OCI-LY3 (cell line): ENCODE data around the gene LTBP1.
A peak's percentile ranks its signal among the peaks of the same experiment; 100 is the strongest.

Source experiments
- H2AFZ ChIP-seq: fragments of 200-600, 300-600 bp; shearing (Covaris generic); 2 replicates; pipeline ENCODE4 v1.6.0; 2014; ENCODE audit warnings: antibody characterized with exemption, low read depth, low read length
- H3K27ac ChIP-seq: fragments of 200-600, 300-600 bp; sonication (generic); 2 replicates; pipeline ENCODE4 v1.5.1; 2014; ENCODE audit warnings: mild to moderate bottlenecking, low read length, moderate library complexity, mixed read lengths
- H3K27me3 ChIP-seq: fragments of 200-600, 300-600 bp; sonication (generic); 2 replicates; pipeline ENCODE4 v1.6.1; 2014; ENCODE audit warnings: low read depth, low read length, mixed read lengths
- H3K36me3 ChIP-seq: fragments of 200-600, 300-600 bp; sonication (generic); replicated peaks from 2 replicates; pipeline ENCODE3; 2014; ENCODE audit warnings: low read depth, low read length, mixed read lengths
- H3K4me1 ChIP-seq: fragments of 300-600, 200-600 bp; sonication (generic); 2 replicates; pipeline ENCODE4 v1.6.1; 2014; ENCODE audit warnings: low read length, mixed read lengths
- H3K4me2 ChIP-seq: fragments of 200-600, 300-600 bp; sonication (generic); 2 replicates; pipeline ENCODE4 v1.6.1; 2014; ENCODE audit warnings: low read length, mixed read lengths
- H3K4me3 ChIP-seq: fragments of 300-600, 200-600 bp; sonication (generic); 2 replicates; pipeline ENCODE4 v1.5.1; 2014; ENCODE audit warnings: antibody characterized with exemption, mild to moderate bottlenecking, low read length, moderate library complexity
- H3K79me2 ChIP-seq: fragments of 300-600, 200-600 bp; shearing (Covaris generic); 2 replicates; pipeline ENCODE4 v1.6.1; 2014; ENCODE audit warnings: mild to moderate bottlenecking, low read length, mixed read lengths
- H3K9ac ChIP-seq: fragments of 300-600, 200-600 bp; shearing (Covaris generic); 2 replicates; pipeline ENCODE4 v1.6.0; 2014; ENCODE audit warnings: mild to moderate bottlenecking, low read length, moderate library complexity
- H3K9me3 ChIP-seq: fragments of 200-600, 300-600 bp; shearing (Covaris generic); 2 replicates; pipeline ENCODE4 v1.6.1; 2014; ENCODE audit warnings: low read length, mixed read lengths; ENCODE audit not compliant: insufficient read depth
- H4K20me1 ChIP-seq: fragments of 200-600, 300-600 bp; sonication (generic); 2 replicates; pipeline ENCODE4 v1.6.1; 2016; ENCODE audit warnings: low read length, mixed read lengths; ENCODE audit not compliant: insufficient read depth
- CTCF ChIP-seq: fragments of 200-600, 300-600 bp; sonication (generic); IDR thresholded peaks from 2 replicates; pipeline ENCODE4 v1.5.1; 2014; ENCODE audit warnings: antibody characterized with exemption, low read length, low read depth
- EZH2phosphoT487 ChIP-seq: fragments of 200-600 bp; shearing (Covaris generic); IDR thresholded peaks from 2 replicates; pipeline ENCODE4 v1.6.1; 2018; ENCODE audit warnings: antibody characterized with exemption, mixed run types, low read depth

The LTBP1 gene

GRCh38 chr2:33033606-33034081 lies 86.9 kb downstream of the LTBP1 start:
- no peaks in the 10 kb centered on the region for H3K36me3 ChIP-seq
- H3K4me1 ChIP-seq, result peaks cover 29% of the 10 kb centered on the region
- H3K9me3 ChIP-seq, result no peaks in the 10 kb centered on the region
- H3K4me3 ChIP-seq, result peak overlapping the region; percentile 73
- peak overlapping the region; percentile 85 for H3K4me2 ChIP-seq
- H2AFZ ChIP-seq, result peak overlapping the region; percentile 69
- H3K27ac ChIP-seq, result peak overlapping the region; percentile 41; the same call in 1 of the 2 replicates
- H4K20me1 ChIP-seq, result no peaks in the 10 kb centered on the region
- H3K79me2 ChIP-seq, result no peaks in the 10 kb centered on the region
- no peaks in the 10 kb centered on the region for H3K27me3 ChIP-seq
- peak overlapping the region; percentile 50 for H3K9ac ChIP-seq
- peak; percentile 81 for TF ChIP-seq CTCF
- TF ChIP-seq EZH2phosphoT487, result no peak

- no peaks in the 10 kb centered on the region for H3K27me3 ChIP-seq
- H3K4me3 ChIP-seq, result peak overlapping the region; percentile 73; the same call in 1 of the 2 replicates
- TF ChIP-seq CTCF, result peak; percentile 78
- TF ChIP-seq EZH2phosphoT487, result no peak
- H2AFZ ChIP-seq, result no peak overlapping the region
- no peak overlapping the region for H3K27ac ChIP-seq
- 0 out of 2 replicates have a peak overlapping the region, but pooled peaks have one; percentile 50 for H3K9ac ChIP-seq
- no peaks in the 10 kb centered on the region for H4K20me1 ChIP-seq
- H3K79me2 ChIP-seq, result no peaks in the 10 kb centered on the region
- no peaks in the 10 kb centered on the region for H3K36me3 ChIP-seq
- peaks cover 36% of the 10 kb centered on the region for H3K4me1 ChIP-seq
- H3K9me3 ChIP-seq, result no peaks in the 10 kb centered on the region
- peak overlapping the region; percentile 85 for H3K4me2 ChIP-seq
Observed at GRCh38 chr2:33034784-33035183, 88.0 kb downstream of the LTBP1 start.

- H3K79me2 ChIP-seq, result no peaks in the 10 kb centered on the region
- H3K27ac ChIP-seq, result no peak overlapping the region
Observed at GRCh38 chr2:33038230-33038629, 91.5 kb downstream of the LTBP1 start.

GRCh38 chr2:33038799-33039198 lies 92.0 kb downstream of the LTBP1 start:
- no peaks in the 10 kb centered on the region for H3K27me3 ChIP-seq
- TF ChIP-seq EZH2phosphoT487 (no peak), CTCF (no peak)
- peak overlapping the region; percentile 52 for H3K4me2 ChIP-seq
- H4K20me1 ChIP-seq, result no peaks in the 10 kb centered on the region
- no peak overlapping the region for H3K27ac ChIP-seq
- H3K9me3 ChIP-seq, result no peaks in the 10 kb centered on the region
- H3K4me3 ChIP-seq, result peak overlapping the region; percentile 18; the same call in 1 of the 2 replicates
- no peak overlapping the region for H2AFZ ChIP-seq
- no peak overlapping the region for H3K9ac ChIP-seq
- peaks cover 26% of the 10 kb centered on the region for H3K4me1 ChIP-seq
- H3K36me3 ChIP-seq, result no peaks in the 10 kb centered on the region
- no peaks in the 10 kb centered on the region for H3K79me2 ChIP-seq

More at GRCh38 chr2:33038230-33038629, 91.5 kb downstream of the LTBP1 start:
- Histone ChIP-seq H3K4me3 (no peak overlapping the region), H3K9ac (no peak overlapping the region), H3K4me1 (peaks cover 31% of the 10 kb centered on the region), H3K27me3 (no peaks in the 10 kb centered on the region), H4K20me1 (no peaks in the 10 kb centered on the region), H2AFZ (no peak overlapping the region), H3K9me3 (no peaks in the 10 kb centered on the region), H3K36me3 (no peaks in the 10 kb centered on the region), H3K4me2 (peak overlapping the region; percentile 52)
- TF ChIP-seq EZH2phosphoT487 (no peak), CTCF (no peak)
